Trophoblast cell (in vitro differentiated cells and primary cell): ENCODE data around the gene AUTS2.

Source experiments
- DNase-seq, 2 donors: peaks; one replicate each; pipeline ENCODE4 v3.0.0-alpha.2; 2016
- H2AFZ ChIP-seq: 2 replicates; pipeline ENCODE4 v1.6.1; 2013; ENCODE audit warnings: low read length, moderate library complexity, mild to moderate bottlenecking; ENCODE audit not compliant: insufficient read depth, poor library complexity
- H2AK5ac ChIP-seq: 2 replicates; pipeline ENCODE4 v1.6.1; 2013; ENCODE audit warnings: mild to moderate bottlenecking, low read length
- H2BK120ac ChIP-seq: 2 replicates; pipeline ENCODE4 v1.6.1; 2013; ENCODE audit warnings: low read length, mild to moderate bottlenecking, moderate library complexity; ENCODE audit not compliant: insufficient read depth, poor library complexity
- H2BK12ac ChIP-seq: 2 replicates; pipeline ENCODE4 v1.6.1; 2013; ENCODE audit warnings: mild to moderate bottlenecking, low read length, moderate library complexity
- H2BK5ac ChIP-seq: 2 replicates; pipeline ENCODE4 v1.6.1; 2013; ENCODE audit warnings: low read length, low read depth, moderate library complexity, mild to moderate bottlenecking; ENCODE audit not compliant: poor library complexity
- H3K14ac ChIP-seq: 2 replicates; pipeline ENCODE4 v1.6.1; 2013; ENCODE audit warnings: mild to moderate bottlenecking, low read length
- H3K18ac ChIP-seq: 2 replicates; pipeline ENCODE4 v1.6.1; 2013; ENCODE audit warnings: mild to moderate bottlenecking, low read length
- H3K23ac ChIP-seq: 2 replicates; pipeline ENCODE4 v1.6.1; 2013; ENCODE audit warnings: low read length
- H3K27ac ChIP-seq: 2 replicates; pipeline ENCODE4 v1.5.1; 2013; ENCODE audit warnings: low read depth, mild to moderate bottlenecking, inconsistent platforms, low read length, moderate library complexity
- H3K27me3 ChIP-seq: 2 replicates; pipeline ENCODE4 v1.6.1; 2013; ENCODE audit warnings: inconsistent platforms, mild to moderate bottlenecking, low read length, moderate library complexity; ENCODE audit not compliant: insufficient read depth
- H3K36me3 ChIP-seq, 2 experiments: 1 replicate in 1 of 2; 2 replicates in 1 of 2; pipeline ENCODE4 v1.6.1; 2013; ENCODE audit warnings: low read length in 2 of 2, mild to moderate bottlenecking in 2 of 2, moderate library complexity in 1 of 2; ENCODE audit not compliant: insufficient read depth in 2 of 2, control insufficient read depth in 1 of 2
- H3K4ac ChIP-seq: 2 replicates; pipeline ENCODE4 v1.6.1; 2013; ENCODE audit warnings: low read depth, mild to moderate bottlenecking, low read length, moderate library complexity
- H3K4me1 ChIP-seq, 2 experiments: 1 replicate in 1 of 2; 2 replicates in 1 of 2; pipeline ENCODE4 v1.6.1; 2013; ENCODE audit warnings: low read length in 2 of 2, mild to moderate bottlenecking in 2 of 2, moderate library complexity in 1 of 2; ENCODE audit not compliant: insufficient read depth in 2 of 2, control insufficient read depth in 1 of 2
- H3K4me2 ChIP-seq: 2 replicates; pipeline ENCODE4 v1.6.1; 2013; ENCODE audit warnings: inconsistent platforms, mild to moderate bottlenecking, low read length, moderate library complexity
- H3K4me3 ChIP-seq: 2 replicates; pipeline ENCODE4 v1.5.1; 2013; ENCODE audit warnings: mild to moderate bottlenecking, low read depth, low read length, inconsistent platforms
- H3K79me1 ChIP-seq: one replicate; pipeline ENCODE4 v1.6.1; 2013; ENCODE audit warnings: low read length
- H3K79me2 ChIP-seq: 2 replicates; pipeline ENCODE4 v1.6.1; 2013; ENCODE audit warnings: low read length, mild to moderate bottlenecking; ENCODE audit not compliant: control insufficient read depth, insufficient read depth, poor library complexity
- H3K9ac ChIP-seq: 2 replicates; pipeline ENCODE4 v1.6.1; 2013; ENCODE audit warnings: mild to moderate bottlenecking, low read length
- H3K9me3 ChIP-seq: 2 replicates; pipeline ENCODE4 v1.6.1; 2013; ENCODE audit warnings: low read depth, mild to moderate bottlenecking, control low read depth, inconsistent platforms, low read length; ENCODE audit not compliant: insufficient read depth
- H4K12ac ChIP-seq: 2 replicates; pipeline ENCODE4 v1.6.1; 2013; ENCODE audit warnings: low read depth, mild to moderate bottlenecking, low read length, moderate library complexity
- H4K8ac ChIP-seq: 2 replicates; pipeline ENCODE4 v1.6.1; 2013; ENCODE audit warnings: low read depth, mild to moderate bottlenecking, low read length, moderate library complexity
- H4K91ac ChIP-seq: one replicate; pipeline ENCODE4 v1.6.1; 2013; ENCODE audit warnings: low read depth, mild to moderate bottlenecking, low read length, moderate library complexity
- WGBS: extraction: QIAGEN DNeasy Blood & Tissue Kit; methylation state at CpG from one replicate; pipeline ENCODE4 v1.1.7; 2013; ENCODE audit warnings: missing lambda C conversion rate; ENCODE audit not compliant: insufficient read length, insufficient coverage; ENCODE audit errors: extremely low coverage; 5-methylcytosine and 5-hydroxymethylcytosine counted together

The AUTS2 gene

GRCh38 chr7:69932034-69932628, 333.9 kb downstream of the AUTS2 start:
- H3K4me3 ChIP-seq = no peak overlapping the region
- no peak overlapping the region for H2AFZ ChIP-seq
- no peak overlapping the region for H4K91ac ChIP-seq
- H2BK120ac ChIP-seq = no peak overlapping the region
- H3K14ac ChIP-seq = no peak overlapping the region
- no peak overlapping the region for H3K18ac ChIP-seq
- no peak overlapping the region for H4K12ac ChIP-seq
- peak; percentile 13 to 58 for DNase-seq
- H2BK5ac ChIP-seq = no peak overlapping the region
- H3K4me2 ChIP-seq = no peak overlapping the region
- no peak overlapping the region for H3K9ac ChIP-seq
- H4K8ac ChIP-seq = no peak overlapping the region
- peaks cover 0 to 4% of the 10 kb centered on the region in 2 experiments for H3K4me1 ChIP-seq
- H3K27me3 ChIP-seq = no peaks in the 10 kb centered on the region
- H3K36me3 ChIP-seq = no peaks in the 10 kb centered on the region
- no CpG with 5 or more reads among the region's 2 CpGs for WGBS
- H3K23ac ChIP-seq = no peak overlapping the region
- no peaks in the 10 kb centered on the region for H3K79me1 ChIP-seq
- H3K4ac ChIP-seq = no peak overlapping the region
- no peaks in the 10 kb centered on the region for H3K79me2 ChIP-seq
- no peak overlapping the region for H2BK12ac ChIP-seq
- H3K27ac ChIP-seq = no peak overlapping the region
- no peak overlapping the region for H2AK5ac ChIP-seq
- no peaks in the 10 kb centered on the region for H3K9me3 ChIP-seq

- Histone ChIP-seq H2AFZ (no peak overlapping the region), H3K27me3 (no peaks in the 10 kb centered on the region)
Measured at GRCh38 chr7:69934144-69934903, 336.0 kb downstream of the AUTS2 start.

GRCh38 chr7:69935107-69935506, 336.8 kb downstream of the AUTS2 start:
- no peaks in the 10 kb centered on the region for H3K9me3 ChIP-seq
- no peak overlapping the region for H3K14ac ChIP-seq
- no peak overlapping the region for H4K91ac ChIP-seq
- no peak overlapping the region for H4K8ac ChIP-seq
- H3K4me2 ChIP-seq = no peak overlapping the region
- no peak overlapping the region for H3K4ac ChIP-seq
- H2AK5ac ChIP-seq = no peak overlapping the region
- WGBS = no CpG with 5 or more reads among the region's 2 CpGs
- H3K18ac ChIP-seq = no peak overlapping the region
- no peaks in the 10 kb centered on the region for H3K79me2 ChIP-seq
- H3K4me3 ChIP-seq = no peak overlapping the region
- H3K9ac ChIP-seq = no peak overlapping the region
- no peak for DNase-seq
- H3K4me1 ChIP-seq = peaks cover 0 to 4% of the 10 kb centered on the region in 2 experiments
- H3K79me1 ChIP-seq = no peaks in the 10 kb centered on the region
- no peak overlapping the region for H2BK120ac ChIP-seq
- no peak overlapping the region for H4K12ac ChIP-seq
- H3K36me3 ChIP-seq = no peaks in the 10 kb centered on the region
- H3K27me3 ChIP-seq = no peaks in the 10 kb centered on the region
- no peak overlapping the region for H2AFZ ChIP-seq
- H2BK5ac ChIP-seq = no peak overlapping the region
- no peak overlapping the region for H2BK12ac ChIP-seq
- no peak overlapping the region for H3K27ac ChIP-seq
- no peak overlapping the region for H3K23ac ChIP-seq

More at GRCh38 chr7:69934144-69934903, 336.0 kb downstream of the AUTS2 start:
- Histone ChIP-seq H3K9ac (no peak overlapping the region), H2BK5ac (no peak overlapping the region), H2BK120ac (no peak overlapping the region), H3K23ac (no peak overlapping the region), H3K79me1 (no peaks in the 10 kb centered on the region), H3K79me2 (no peaks in the 10 kb centered on the region), H3K4me2 (no peak overlapping the region), H3K14ac (no peak overlapping the region), H4K91ac (no peak overlapping the region), H4K12ac (no peak overlapping the region), H4K8ac (no peak overlapping the region), H2BK12ac (no peak overlapping the region), H3K18ac (no peak overlapping the region), H3K4me3 (no peak overlapping the region), H3K4ac (no peak overlapping the region), H3K9me3 (no peaks in the 10 kb centered on the region), H3K27ac (no peak overlapping the region), H3K36me3 (no peaks in the 10 kb centered on the region), H2AK5ac (no peak overlapping the region), H3K4me1 (peaks cover 0 to 4% of the 10 kb centered on the region in 2 experiments)
- no peak for DNase-seq
- WGBS = no CpG with 5 or more reads among the region's 5 CpGs

GRCh38 chr7:69937097-69937496, 338.8 kb downstream of the AUTS2 start:
- Histone ChIP-seq H3K4me1 (peaks cover 0 to 4% of the 10 kb centered on the region in 2 experiments), H4K8ac (no peak overlapping the region), H2BK120ac (no peak overlapping the region), H3K79me2 (no peaks in the 10 kb centered on the region), H3K36me3 (no peaks in the 10 kb centered on the region), H2AFZ (no peak overlapping the region), H3K4me3 (no peak overlapping the region), H3K27ac (no peak overlapping the region), H3K14ac (no peak overlapping the region), H3K9ac (no peak overlapping the region), H3K4ac (no peak overlapping the region), H3K27me3 (no peaks in the 10 kb centered on the region), H3K23ac (no peak overlapping the region), H4K91ac (no peak overlapping the region), H3K4me2 (no peak overlapping the region), H2AK5ac (no peak overlapping the region), H3K18ac (no peak overlapping the region), H4K12ac (no peak overlapping the region), H3K79me1 (no peaks in the 10 kb centered on the region), H3K9me3 (no peaks in the 10 kb centered on the region), H2BK12ac (no peak overlapping the region), H2BK5ac (no peak overlapping the region)
- WGBS = no CpG with 5 or more reads among the region's 4 CpGs
- no peak for DNase-seq
